Trophoblast cell (in vitro differentiated cells and primary cell): ENCODE data around the gene FGFR4.
A peak's percentile ranks its signal among the peaks of the same experiment; 100 is the strongest.

Source experiments
- DNase-seq, 2 donors: peaks; one replicate each; pipeline ENCODE4 v3.0.0-alpha.2; 2016
- H2AFZ ChIP-seq: 2 replicates; pipeline ENCODE4 v1.6.1; 2013; ENCODE audit warnings: low read length, moderate library complexity, mild to moderate bottlenecking; ENCODE audit not compliant: insufficient read depth, poor library complexity
- H2AK5ac ChIP-seq: 2 replicates; pipeline ENCODE4 v1.6.1; 2013; ENCODE audit warnings: mild to moderate bottlenecking, low read length
- H2BK120ac ChIP-seq: 2 replicates; pipeline ENCODE4 v1.6.1; 2013; ENCODE audit warnings: low read length, mild to moderate bottlenecking, moderate library complexity; ENCODE audit not compliant: insufficient read depth, poor library complexity
- H2BK12ac ChIP-seq: 2 replicates; pipeline ENCODE4 v1.6.1; 2013; ENCODE audit warnings: mild to moderate bottlenecking, low read length, moderate library complexity
- H2BK5ac ChIP-seq: 2 replicates; pipeline ENCODE4 v1.6.1; 2013; ENCODE audit warnings: low read length, low read depth, moderate library complexity, mild to moderate bottlenecking; ENCODE audit not compliant: poor library complexity
- H3K14ac ChIP-seq: 2 replicates; pipeline ENCODE4 v1.6.1; 2013; ENCODE audit warnings: mild to moderate bottlenecking, low read length
- H3K18ac ChIP-seq: 2 replicates; pipeline ENCODE4 v1.6.1; 2013; ENCODE audit warnings: mild to moderate bottlenecking, low read length
- H3K23ac ChIP-seq: 2 replicates; pipeline ENCODE4 v1.6.1; 2013; ENCODE audit warnings: low read length
- H3K27ac ChIP-seq: 2 replicates; pipeline ENCODE4 v1.5.1; 2013; ENCODE audit warnings: low read depth, mild to moderate bottlenecking, inconsistent platforms, low read length, moderate library complexity
- H3K27me3 ChIP-seq: 2 replicates; pipeline ENCODE4 v1.6.1; 2013; ENCODE audit warnings: inconsistent platforms, mild to moderate bottlenecking, low read length, moderate library complexity; ENCODE audit not compliant: insufficient read depth
- H3K36me3 ChIP-seq, 2 experiments: 1 replicate in 1 of 2; 2 replicates in 1 of 2; pipeline ENCODE4 v1.6.1; 2013; ENCODE audit warnings: low read length in 2 of 2, mild to moderate bottlenecking in 2 of 2, moderate library complexity in 1 of 2; ENCODE audit not compliant: insufficient read depth in 2 of 2, control insufficient read depth in 1 of 2
- H3K4ac ChIP-seq: 2 replicates; pipeline ENCODE4 v1.6.1; 2013; ENCODE audit warnings: low read depth, mild to moderate bottlenecking, low read length, moderate library complexity
- H3K4me1 ChIP-seq, 2 experiments: 1 replicate in 1 of 2; 2 replicates in 1 of 2; pipeline ENCODE4 v1.6.1; 2013; ENCODE audit warnings: low read length in 2 of 2, mild to moderate bottlenecking in 2 of 2, moderate library complexity in 1 of 2; ENCODE audit not compliant: insufficient read depth in 2 of 2, control insufficient read depth in 1 of 2
- H3K4me2 ChIP-seq: 2 replicates; pipeline ENCODE4 v1.6.1; 2013; ENCODE audit warnings: inconsistent platforms, mild to moderate bottlenecking, low read length, moderate library complexity
- H3K4me3 ChIP-seq: 2 replicates; pipeline ENCODE4 v1.5.1; 2013; ENCODE audit warnings: mild to moderate bottlenecking, low read depth, low read length, inconsistent platforms
- H3K79me1 ChIP-seq: one replicate; pipeline ENCODE4 v1.6.1; 2013; ENCODE audit warnings: low read length
- H3K79me2 ChIP-seq: 2 replicates; pipeline ENCODE4 v1.6.1; 2013; ENCODE audit warnings: low read length, mild to moderate bottlenecking; ENCODE audit not compliant: control insufficient read depth, insufficient read depth, poor library complexity
- H3K9ac ChIP-seq: 2 replicates; pipeline ENCODE4 v1.6.1; 2013; ENCODE audit warnings: mild to moderate bottlenecking, low read length
- H3K9me3 ChIP-seq: 2 replicates; pipeline ENCODE4 v1.6.1; 2013; ENCODE audit warnings: low read depth, mild to moderate bottlenecking, control low read depth, inconsistent platforms, low read length; ENCODE audit not compliant: insufficient read depth
- H4K12ac ChIP-seq: 2 replicates; pipeline ENCODE4 v1.6.1; 2013; ENCODE audit warnings: low read depth, mild to moderate bottlenecking, low read length, moderate library complexity
- H4K8ac ChIP-seq: 2 replicates; pipeline ENCODE4 v1.6.1; 2013; ENCODE audit warnings: low read depth, mild to moderate bottlenecking, low read length, moderate library complexity
- H4K91ac ChIP-seq: one replicate; pipeline ENCODE4 v1.6.1; 2013; ENCODE audit warnings: low read depth, mild to moderate bottlenecking, low read length, moderate library complexity
- WGBS: extraction: QIAGEN DNeasy Blood & Tissue Kit; methylation state at CpG from one replicate; pipeline ENCODE4 v1.1.7; 2013; ENCODE audit warnings: missing lambda C conversion rate; ENCODE audit not compliant: insufficient read length, insufficient coverage; ENCODE audit errors: extremely low coverage; 5-methylcytosine and 5-hydroxymethylcytosine counted together

Gene FGFR4

GRCh38 chr5:177098470-177099141 is 11.9 kb downstream of the FGFR4 start:
- Histone ChIP-seq H3K27me3 (no peaks in the 10 kb centered on the region), H3K27ac (no peak overlapping the region), H3K4me2 (no peak overlapping the region), H3K79me2 (no peaks in the 10 kb centered on the region), H4K91ac (no peak overlapping the region), H2AFZ (no peak overlapping the region), H3K14ac (no peak overlapping the region), H3K18ac (no peak overlapping the region), H3K79me1 (no peaks in the 10 kb centered on the region), H3K9ac (no peak overlapping the region), H2BK5ac (no peak overlapping the region), H4K8ac (no peak overlapping the region), H3K4me1 (peaks cover 0 to 6% of the 10 kb centered on the region in 2 experiments), H4K12ac (no peak overlapping the region), H2AK5ac (no peak overlapping the region), H2BK12ac (no peak overlapping the region), H3K23ac (no peak overlapping the region), H3K4ac (no peak overlapping the region), H3K36me3 (no peaks in the 10 kb centered on the region), H3K9me3 (peaks cover 2% of the 10 kb centered on the region), H2BK120ac (no peak overlapping the region), H3K4me3 (no peak overlapping the region)
- no peak for DNase-seq
- no CpG with 5 or more reads among the region's 18 CpGs for WGBS

GRCh38 chr5:177099422-177100093 is 12.8 kb downstream of the FGFR4 start:
- H3K23ac ChIP-seq: no peak overlapping the region
- H3K4me3 ChIP-seq: no peak overlapping the region
- no peak overlapping the region for H3K4me2 ChIP-seq
- H4K91ac ChIP-seq: no peak overlapping the region
- no peak overlapping the region for H2AK5ac ChIP-seq
- H3K27me3 ChIP-seq: no peaks in the 10 kb centered on the region
- H3K36me3 ChIP-seq: no peaks in the 10 kb centered on the region
- no peak overlapping the region for H2BK5ac ChIP-seq
- no peak overlapping the region for H2BK120ac ChIP-seq
- no peak for DNase-seq
- no peak overlapping the region for H3K18ac ChIP-seq
- H3K4me1 ChIP-seq: peaks cover 0 to 4% of the 10 kb centered on the region in 2 experiments
- H2BK12ac ChIP-seq: no peak overlapping the region
- no peak overlapping the region for H4K8ac ChIP-seq
- no peak overlapping the region for H2AFZ ChIP-seq
- no peaks in the 10 kb centered on the region for H3K79me2 ChIP-seq
- no CpG with 5 or more reads among the region's 13 CpGs for WGBS
- peaks cover 2% of the 10 kb centered on the region for H3K9me3 ChIP-seq
- H3K79me1 ChIP-seq: no peaks in the 10 kb centered on the region
- no peak overlapping the region for H3K14ac ChIP-seq
- no peak overlapping the region for H3K9ac ChIP-seq
- H4K12ac ChIP-seq: no peak overlapping the region
- no peak overlapping the region for H3K4ac ChIP-seq
- no peak overlapping the region for H3K27ac ChIP-seq

GRCh38 chr5:177100714-177101121 is 14.0 kb downstream of the FGFR4 start:
- H4K91ac ChIP-seq: no peak overlapping the region

GRCh38 chr5:177103523-177104253 is 17.0 kb downstream of the FGFR4 start:
- no peak overlapping the region for H3K18ac ChIP-seq
- WGBS: no CpG with 5 or more reads among the region's 9 CpGs
- H3K79me2 ChIP-seq: no peaks in the 10 kb centered on the region
- H3K9ac ChIP-seq: no peak overlapping the region
- H3K4me3 ChIP-seq: peak overlapping the region; percentile 55
- H4K91ac ChIP-seq: no peak overlapping the region
- H3K23ac ChIP-seq: peak overlapping the region; percentile 21
- no peaks in the 10 kb centered on the region for H3K4me1 ChIP-seq
- H3K27ac ChIP-seq: no peak overlapping the region
- no peak overlapping the region for H3K14ac ChIP-seq
- no peak overlapping the region for H2AK5ac ChIP-seq
- DNase-seq: no peak
- no peaks in the 10 kb centered on the region for H3K27me3 ChIP-seq
- H3K36me3 ChIP-seq: no peaks in the 10 kb centered on the region
- no peak overlapping the region for H4K12ac ChIP-seq
- H2AFZ ChIP-seq: no peak overlapping the region
- no peak overlapping the region for H3K4me2 ChIP-seq
- H3K4ac ChIP-seq: no peak overlapping the region
- no peak overlapping the region for H2BK12ac ChIP-seq
- peaks cover 2% of the 10 kb centered on the region for H3K9me3 ChIP-seq
- no peak overlapping the region for H4K8ac ChIP-seq
- H2BK5ac ChIP-seq: no peak overlapping the region
- H3K79me1 ChIP-seq: no peaks in the 10 kb centered on the region
- no peak overlapping the region for H2BK120ac ChIP-seq

More at GRCh38 chr5:177100714-177101121, 14.0 kb downstream of the FGFR4 start:
- no peaks in the 10 kb centered on the region for H3K27me3 ChIP-seq
- H2BK5ac ChIP-seq: no peak overlapping the region
- no peaks in the 10 kb centered on the region for H3K79me2 ChIP-seq
- no peak overlapping the region for H3K4me3 ChIP-seq
- no CpG with 5 or more reads among the region's 6 CpGs for WGBS
- H3K9me3 ChIP-seq: peaks cover 2% of the 10 kb centered on the region
- H2AK5ac ChIP-seq: no peak overlapping the region
- no peak overlapping the region for H4K8ac ChIP-seq
- H2BK120ac ChIP-seq: no peak overlapping the region
- H3K9ac ChIP-seq: no peak overlapping the region
- no peaks in the 10 kb centered on the region for H3K36me3 ChIP-seq
- H3K18ac ChIP-seq: no peak overlapping the region
- H3K4me1 ChIP-seq: no peaks in the 10 kb centered on the region
- no peak overlapping the region for H2BK12ac ChIP-seq
- no peak overlapping the region for H3K27ac ChIP-seq
- no peak for DNase-seq
- no peak overlapping the region for H4K12ac ChIP-seq
- H3K4me2 ChIP-seq: no peak overlapping the region
- no peak overlapping the region for H3K14ac ChIP-seq
- H3K79me1 ChIP-seq: no peaks in the 10 kb centered on the region
- no peak overlapping the region for H2AFZ ChIP-seq
- no peak overlapping the region for H3K23ac ChIP-seq
- H3K4ac ChIP-seq: no peak overlapping the region
